GM19397 (cell line): ENCODE results near the gene MSRB3.
"Not testable (repeated sequence)": the region's sequence is repeated elsewhere in the genome, so short reads cannot be mapped to it uniquely, and the experiment has no call there.

Source experiments
- ATAC-seq: cut with Tn5 transposase; IDR thresholded peaks from one replicate; pipeline ENCODE4 v1.9.1; 2021; ENCODE audit warnings: mild to moderate bottlenecking, moderate library complexity; ENCODE audit not compliant: unreplicated experiment

The MSRB3 gene

GRCh38 chr12:65285532-65285931 is 7.0 kb downstream of the MSRB3 start:
- ATAC-seq = not testable (repeated sequence)

GRCh38 chr12:65287426-65287825 is 8.9 kb downstream of the MSRB3 start:
- ATAC-seq = no peak

- ATAC-seq = no peak
Measured at GRCh38 chr12:65292241-65292640, 13.8 kb downstream of the MSRB3 start.

- no peak for ATAC-seq
Measured at GRCh38 chr12:65293735-65294134, 15.3 kb downstream of the MSRB3 start.

GRCh38 chr12:65294641-65295262 is 16.3 kb downstream of the MSRB3 start:
- ATAC-seq = no peak

- ATAC-seq = no peak
Measured at GRCh38 chr12:65296508-65297265, 18.2 kb downstream of the MSRB3 start.

- ATAC-seq = no peak
Measured at GRCh38 chr12:65300097-65300496, 21.6 kb downstream of the MSRB3 start.

- ATAC-seq = no peak
Measured at GRCh38 chr12:65300679-65301349, 22.3 kb downstream of the MSRB3 start.

- no peak for ATAC-seq
Measured at GRCh38 chr12:65302891-65303290, 24.4 kb downstream of the MSRB3 start.

GRCh38 chr12:65305346-65305950 is 27.0 kb downstream of the MSRB3 start:
- no peak for ATAC-seq

- ATAC-seq = no peak
Measured at GRCh38 chr12:65306366-65307168, 28.1 kb downstream of the MSRB3 start.

- no peak for ATAC-seq
Measured at GRCh38 chr12:65307169-65307501, 28.7 kb downstream of the MSRB3 start.

GRCh38 chr12:65308006-65308405 is 29.5 kb downstream of the MSRB3 start:
- ATAC-seq = no peak

- ATAC-seq = no peak
Measured at GRCh38 chr12:65308601-65309071, 30.2 kb downstream of the MSRB3 start.

- ATAC-seq = no peak
Measured at GRCh38 chr12:65311260-65311659, 32.8 kb downstream of the MSRB3 start.

- no peak for ATAC-seq
Measured at GRCh38 chr12:65313719-65314317, 35.3 kb downstream of the MSRB3 start.

- not testable (repeated sequence) for ATAC-seq
Measured at GRCh38 chr12:65315238-65315637, 36.8 kb downstream of the MSRB3 start.

- ATAC-seq = no peak
Measured at GRCh38 chr12:65318186-65318685, 39.8 kb downstream of the MSRB3 start.

GRCh38 chr12:65319688-65320200 is 41.3 kb downstream of the MSRB3 start:
- no peak for ATAC-seq

GRCh38 chr12:65323070-65323469 is 44.6 kb downstream of the MSRB3 start:
- ATAC-seq = no peak
